Stomach (tissue), 9 donors: ENCODE data around the gene MCC. TPM values are rescaled to one million over a fixed set of nuclear protein-coding genes. Genes with fewer than 3 reads are reported as not detected.

ENCODE experiments used
- DNase-seq, 2 donors: peaks; one replicate each; pipeline versions ENCODE4 v3.0.0 to v3.0.0-alpha.2; 2013 to 2019
- H3K27ac ChIP-seq, 5 donors: fragments of 200-600 bp in 4 of 5; sonication (generic) in 4 of 5; one replicate each; pipeline ENCODE4 v1.5.1; 2013 to 2019; ENCODE audit warnings: mild to moderate bottlenecking in 1 of 5, moderate library complexity in 1 of 5
- H3K27me3 ChIP-seq, 3 donors: fragments of 200-600 bp; sonication (generic); one replicate each; pipeline ENCODE4 v1.5.1; 2017 to 2019; ENCODE audit warnings: mixed run types in 1 of 3
- H3K36me3 ChIP-seq, 4 donors: fragments of 200-600 bp; sonication (generic); 1 replicate in 3 of 4; 2 replicates in 1 of 4; pipeline ENCODE4 v1.5.1; 2016 to 2019
- H3K4me1 ChIP-seq, 4 donors: fragments of 200-600 bp; sonication (generic); one replicate each; pipeline ENCODE4 v1.5.1; 2016 to 2019
- H3K4me3 ChIP-seq, 4 donors: fragments of 200-600 bp; sonication (generic) in 3 of 4; one replicate each; pipeline ENCODE4 v1.5.1; 2016 to 2019; ENCODE audit warnings: mild to moderate bottlenecking in 1 of 4
- H3K9me3 ChIP-seq, 4 donors: fragments of 200-600 bp; sonication (generic); one replicate each; pipeline ENCODE4 v1.5.1; 2016 to 2019
- EP300 ChIP-seq: sonication (generic); formaldehyde crosslinking; IDR thresholded peaks from one replicate; pipeline ENCODE4 v1.6.1; 2017; ENCODE audit warnings: antibody characterized with exemption
- POLR2A ChIP-seq, 4 donors: fragments of 450-650 bp; IDR thresholded peaks; one replicate each; pipeline ENCODE4 v1.6.1; 2016; ENCODE audit warnings: antibody characterized with exemption in 4 of 4, control low read depth in 2 of 4, mild to moderate bottlenecking in 1 of 4, moderate library complexity in 1 of 4
- POLR2AphosphoS5 ChIP-seq, 3 donors: sonication (generic); formaldehyde crosslinking; IDR thresholded peaks; one replicate each; pipeline ENCODE4 v1.6.1; 2016; ENCODE audit warnings: antibody characterized with exemption in 3 of 3
- WGBS, 5 donors: extraction: QIAGEN DNeasy Blood & Tissue Kit in 3 of 5; methylation state at CpG; one replicate each; pipeline versions ENCODE4 v1.1.5 to v1.1.7; 2013 to 2018; 5-methylcytosine and 5-hydroxymethylcytosine counted together
- intact Hi-C: fragments of 100-400 bp; cut with DNase I; formaldehyde crosslinking; loops from one replicate; pipeline ENCODE4 v1.15.1; 2023; ENCODE audit warnings: low total_unique reads
- polyA plus RNA-seq, 3 donors: library from polyadenylated mRNA; stranded (reverse); fragments of 200-250 nt; gene quantifications; one replicate each; pipeline ENCODE4 v1.2.3, GENCODE V29; 2013
- total RNA-seq, 5 donors: library from RNA; depleted of rRNA; stranded (reverse); fragments of >200 nt; gene quantifications; one replicate each; pipeline versions ENCODE4 v1.1.0 to v1.2.3, GENCODE V29; 2014 to 2016
- TF ChIP-seq, protein P1 (sequence below), 7 experiments: fragments of 450-650 bp in 4 of 7; fragments of 200-600 bp in 3 of 7; sonication (generic) in 3 of 7; IDR thresholded peaks; one replicate each; pipeline ENCODE4 v1.5.1; 2016 to 2019; ENCODE audit warnings: antibody characterized with exemption in 7 of 7, control low read depth in 2 of 7, mild to moderate bottlenecking in 1 of 7
- donor health status: healthy with polysubstance abuse.
- donor health status: Bipolar disorder and iron deficiency.
- donor health status: healthy.

MCC gene
- total and polyA plus RNA-seq, 8 donors = 3.8 to 35.1 (median 8.9) TPM

DNA sequence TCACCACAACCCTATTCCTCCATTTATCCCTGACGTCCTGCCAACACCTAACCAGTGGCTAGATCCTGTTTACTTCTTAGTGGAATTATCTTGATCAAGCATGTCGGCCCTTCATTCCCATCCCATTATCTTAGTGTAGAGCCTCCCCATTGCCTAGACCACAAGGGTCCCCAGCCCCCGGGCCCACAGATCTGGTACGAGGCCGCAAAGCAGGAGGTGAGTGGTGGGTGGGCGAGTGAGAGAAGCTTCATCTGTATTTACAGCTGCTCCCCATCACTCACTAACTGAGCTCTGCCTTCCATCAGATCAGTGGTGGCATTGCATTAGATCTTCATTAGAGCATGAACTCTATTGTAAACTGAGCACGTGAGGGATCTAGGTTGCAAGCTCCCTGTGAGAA lies 236.2 kb downstream of the MCC start:
- peaks cover 0 to 33% (median 17%) of the 10 kb centered on the region in 4 donors for H3K4me1 ChIP-seq
- no peaks in the 10 kb centered on the region for H3K27me3 ChIP-seq
- no peak for DNase-seq
- intact Hi-C loops = no loop called here
- H3K4me3 ChIP-seq = no peak overlapping the region
- 71 to 82% (median 74%) methylated on average over 7 of the region's 7 CpGs for WGBS, 5 donors
- no peak overlapping the region for H3K27ac ChIP-seq
- TF ChIP-seq POLR2AphosphoS5 (IDR thresholded peaks at IDR 0.05) (no peak), EP300 (no peak), POLR2A (IDR thresholded peaks at IDR 0.05) (no peak)
- TF ChIP-seq, protein P1, sequence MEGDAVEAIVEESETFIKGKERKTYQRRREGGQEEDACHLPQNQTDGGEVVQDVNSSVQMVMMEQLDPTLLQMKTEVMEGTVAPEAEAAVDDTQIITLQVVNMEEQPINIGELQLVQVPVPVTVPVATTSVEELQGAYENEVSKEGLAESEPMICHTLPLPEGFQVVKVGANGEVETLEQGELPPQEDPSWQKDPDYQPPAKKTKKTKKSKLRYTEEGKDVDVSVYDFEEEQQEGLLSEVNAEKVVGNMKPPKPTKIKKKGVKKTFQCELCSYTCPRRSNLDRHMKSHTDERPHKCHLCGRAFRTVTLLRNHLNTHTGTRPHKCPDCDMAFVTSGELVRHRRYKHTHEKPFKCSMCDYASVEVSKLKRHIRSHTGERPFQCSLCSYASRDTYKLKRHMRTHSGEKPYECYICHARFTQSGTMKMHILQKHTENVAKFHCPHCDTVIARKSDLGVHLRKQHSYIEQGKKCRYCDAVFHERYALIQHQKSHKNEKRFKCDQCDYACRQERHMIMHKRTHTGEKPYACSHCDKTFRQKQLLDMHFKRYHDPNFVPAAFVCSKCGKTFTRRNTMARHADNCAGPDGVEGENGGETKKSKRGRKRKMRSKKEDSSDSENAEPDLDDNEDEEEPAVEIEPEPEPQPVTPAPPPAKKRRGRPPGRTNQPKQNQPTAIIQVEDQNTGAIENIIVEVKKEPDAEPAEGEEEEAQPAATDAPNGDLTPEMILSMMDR (IDR thresholded peaks at IDR 0.05) = no peak
- no peaks in the 10 kb centered on the region for H3K36me3 ChIP-seq
- no peaks in the 10 kb centered on the region for H3K9me3 ChIP-seq

DNA sequence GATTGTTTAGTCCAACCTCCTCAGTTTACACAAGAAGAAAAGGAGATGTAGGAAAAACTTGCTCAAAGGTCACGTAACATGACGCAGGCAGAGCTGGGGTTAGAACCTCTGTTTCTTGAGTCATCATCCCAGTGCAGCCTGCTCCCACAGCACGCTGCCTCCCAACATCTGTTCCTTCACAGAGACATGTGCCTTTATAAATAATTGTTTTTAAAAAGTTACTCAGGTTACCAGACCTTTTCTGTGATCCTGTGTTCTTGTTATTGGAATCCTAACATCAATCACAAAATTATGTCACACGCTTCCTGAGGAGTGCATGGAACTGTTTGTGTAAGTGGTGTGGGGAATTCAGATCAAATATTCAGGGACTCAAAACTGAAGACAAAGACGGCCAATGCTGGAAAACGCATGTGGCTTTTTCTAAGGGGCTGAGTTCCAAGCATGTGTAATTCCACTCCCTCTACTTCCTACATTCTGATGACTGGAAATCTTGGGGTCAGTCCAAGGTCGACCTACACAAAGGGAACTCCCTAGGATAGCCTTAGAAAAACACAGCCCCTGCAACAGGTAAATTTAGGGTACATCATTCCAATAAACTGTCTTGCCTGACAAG lies 237.8 kb downstream of the MCC start:
- peak; percentile 31 to 82 for DNase-seq
- 36 to 46% (median 41%) methylated on average over 7 of the region's 7 CpGs for WGBS, 5 donors

DNA sequence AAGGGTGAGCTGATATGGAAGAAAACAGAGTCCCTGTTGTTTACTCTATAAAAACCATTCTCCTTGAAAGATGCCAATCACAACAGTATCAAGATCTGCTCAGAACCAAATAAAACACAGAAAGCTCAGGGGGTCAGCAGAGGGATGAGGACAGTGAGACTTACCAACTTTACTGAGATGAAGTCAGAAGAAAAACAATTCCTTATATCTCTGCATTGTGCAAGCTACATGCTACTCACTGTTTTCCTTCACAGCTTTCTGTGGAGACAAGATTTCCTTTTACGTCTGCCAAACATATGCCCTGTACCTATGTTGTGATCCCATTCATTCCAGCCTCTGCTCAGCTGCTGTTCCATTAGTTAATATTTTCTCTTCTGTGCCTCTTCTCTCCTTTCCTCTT lies 239.0 kb downstream of the MCC start:
- Histone ChIP-seq H3K27me3 (no peaks in the 10 kb centered on the region), H3K4me1 (peaks cover 0 to 29% (median 13%) of the 10 kb centered on the region in 4 donors), H3K36me3 (no peaks in the 10 kb centered on the region), H3K4me3 (no peak overlapping the region), H3K9me3 (no peaks in the 10 kb centered on the region), H3K27ac (peak overlapping the region in 4 of 5 donors; percentile 54 to 77 (median 66))
- DNase-seq = no peak
- TF ChIP-seq POLR2AphosphoS5 (IDR thresholded peaks at IDR 0.05) (no peak), POLR2A (IDR thresholded peaks at IDR 0.05) (no peak), EP300 (no peak)
- TF ChIP-seq, protein P1 (IDR thresholded peaks at IDR 0.05) = no peak
- intact Hi-C loops = no loop called here
- WGBS, 5 donors = 77 to 96% (median 88%) methylated on average over 1 of the region's 1 CpG

More for the DNA sequence above, 237.8 kb downstream of the MCC start:
- intact Hi-C loops = no loop called here
- Histone ChIP-seq H3K4me3 (no peak overlapping the region), H3K27me3 (no peaks in the 10 kb centered on the region), H3K36me3 (no peaks in the 10 kb centered on the region), H3K27ac (peak overlapping the region in 4 of 5 donors; percentile 54 to 77 (median 66)), H3K9me3 (no peaks in the 10 kb centered on the region), H3K4me1 (peaks cover 0 to 30% (median 14%) of the 10 kb centered on the region in 4 donors)
- TF ChIP-seq, protein P1 (IDR thresholded peaks at IDR 0.05) = no peak
- TF ChIP-seq POLR2AphosphoS5 (IDR thresholded peaks at IDR 0.05) (peak; percentile 49 to 85 (median 58)), EP300 (peak; percentile 30), POLR2A (IDR thresholded peaks at IDR 0.05) (no peak)

DNA sequence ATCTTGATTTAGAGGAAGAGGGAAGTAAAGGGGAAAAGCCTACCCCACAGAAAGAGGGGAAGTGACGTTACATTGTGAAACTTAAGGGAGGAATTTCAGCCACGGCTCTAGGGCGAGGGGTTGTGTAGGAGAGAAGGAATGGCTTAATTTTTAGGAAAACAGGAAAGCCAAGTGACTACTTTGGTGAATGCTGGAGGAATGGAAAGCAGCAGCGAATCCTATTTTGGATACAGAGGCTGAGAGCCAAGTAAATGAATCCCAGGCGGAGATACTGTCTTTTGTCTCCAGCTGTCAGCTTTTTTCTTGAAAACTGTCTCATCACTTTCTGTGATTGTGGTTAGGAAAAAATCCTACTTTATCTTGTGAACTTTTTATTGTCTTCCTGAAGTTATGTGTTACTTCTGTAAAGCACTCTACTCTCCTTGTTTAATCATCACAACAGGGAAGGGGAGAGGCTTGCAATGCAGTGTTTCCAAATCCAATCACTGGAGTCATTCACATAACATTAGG lies 241.8 kb downstream of the MCC start:
- H3K4me3 ChIP-seq = no peak overlapping the region
- peak overlapping the region; percentile 39 to 79 (median 48) for H3K27ac ChIP-seq
- TF ChIP-seq, protein P1 (IDR thresholded peaks at IDR 0.05) = no peak
- no peaks in the 10 kb centered on the region for H3K9me3 ChIP-seq
- no peaks in the 10 kb centered on the region for H3K36me3 ChIP-seq
- peaks cover 0 to 28% (median 13%) of the 10 kb centered on the region in 4 donors for H3K4me1 ChIP-seq
- H3K27me3 ChIP-seq = no peaks in the 10 kb centered on the region
- intact Hi-C loops = no loop called here
- 46 to 73% (median 55%) methylated on average over 5 of the region's 5 CpGs for WGBS, 5 donors
- peak in 1 of 2 donors; percentile 69 for DNase-seq
